Epidermal melanocyte (primary cell): ENCODE measurements around the gene VTCN1.
A peak's percentile ranks its signal among the peaks of the same experiment; 100 is the strongest.
"Not testable (repeated sequence)": the region's sequence is repeated elsewhere in the genome, so short reads cannot be mapped to it uniquely, and the experiment has no call there.

ENCODE experiments used
- DNase-seq: peaks from one replicate; pipeline ENCODE4 v3.0.0; 2011; ENCODE audit warnings: low spot score; ENCODE audit not compliant: insufficient read length

VTCN1 gene, protein sequence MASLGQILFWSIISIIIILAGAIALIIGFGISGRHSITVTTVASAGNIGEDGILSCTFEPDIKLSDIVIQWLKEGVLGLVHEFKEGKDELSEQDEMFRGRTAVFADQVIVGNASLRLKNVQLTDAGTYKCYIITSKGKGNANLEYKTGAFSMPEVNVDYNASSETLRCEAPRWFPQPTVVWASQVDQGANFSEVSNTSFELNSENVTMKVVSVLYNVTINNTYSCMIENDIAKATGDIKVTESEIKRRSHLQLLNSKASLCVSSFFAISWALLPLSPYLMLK

DNA sequence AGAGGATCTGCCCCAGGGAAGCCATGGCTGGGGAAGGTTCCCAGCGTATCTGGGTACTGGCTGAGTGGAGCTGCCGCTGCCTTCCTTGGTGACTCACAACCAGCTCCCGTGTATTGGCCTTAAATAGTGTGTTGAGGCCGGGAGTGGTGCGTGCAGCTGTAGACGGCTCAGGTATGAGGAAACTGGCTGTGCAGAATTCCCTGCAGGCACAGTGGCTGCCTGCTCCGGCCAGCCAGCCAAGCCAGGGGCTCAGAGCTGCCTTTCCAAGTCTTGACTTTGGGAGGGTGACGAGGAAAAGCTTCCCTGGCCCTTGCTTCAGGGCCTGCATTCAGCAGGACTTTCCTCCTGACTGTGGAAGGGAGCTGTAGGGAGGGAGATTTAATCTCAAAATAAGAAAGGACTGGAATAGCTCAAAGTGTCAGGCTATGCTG lies at the start of gene VTCN1:
TSS of gene VTCN1 (minus strand) at position 97 of the 431 bp plus-strand sequence. CDS start at position 25, 72 bp downstream.
- DNase-seq: no peak

DNA sequence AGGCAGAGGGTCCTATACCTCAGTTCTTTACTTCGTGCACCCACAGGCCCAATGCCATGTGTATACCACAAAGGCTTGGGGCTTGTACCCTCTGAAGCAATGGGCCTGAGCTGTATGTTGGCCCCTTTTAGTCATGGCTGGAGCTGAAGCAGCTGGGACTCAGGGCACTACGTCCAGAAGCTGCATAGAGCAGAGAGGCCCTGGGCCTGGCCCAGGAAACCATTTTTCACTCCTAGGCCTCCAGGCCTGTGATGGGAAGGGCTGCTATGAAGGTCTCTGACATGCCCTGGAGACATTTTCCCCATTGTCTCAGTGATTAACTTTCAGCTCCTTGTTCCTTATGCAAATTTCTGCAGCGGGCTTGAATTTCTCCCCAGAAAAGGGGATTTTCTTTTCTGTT lies 48.1 kb upstream of the VTCN1 start:
- no peak for DNase-seq

DNA sequence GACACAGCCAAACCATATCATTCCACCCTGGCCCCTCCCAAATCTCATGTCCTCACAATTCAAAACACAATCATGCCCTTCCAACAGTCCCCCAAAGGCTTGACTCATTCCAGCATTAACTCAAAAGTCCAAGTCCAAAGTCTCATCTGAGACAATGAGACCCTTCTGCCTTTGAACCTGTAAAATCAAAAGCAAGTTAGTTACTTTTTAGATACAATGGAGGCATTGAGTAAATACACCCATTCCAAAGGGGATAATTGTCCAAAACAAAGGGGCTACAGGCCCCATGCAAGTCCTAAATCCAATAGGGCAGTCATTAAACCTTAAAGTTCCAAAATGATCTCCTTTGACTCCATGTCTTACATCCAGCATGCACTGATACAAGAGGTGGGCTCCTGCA lies 47.3 kb upstream of the VTCN1 start:
- not testable (repeated sequence) for DNase-seq

DNA sequence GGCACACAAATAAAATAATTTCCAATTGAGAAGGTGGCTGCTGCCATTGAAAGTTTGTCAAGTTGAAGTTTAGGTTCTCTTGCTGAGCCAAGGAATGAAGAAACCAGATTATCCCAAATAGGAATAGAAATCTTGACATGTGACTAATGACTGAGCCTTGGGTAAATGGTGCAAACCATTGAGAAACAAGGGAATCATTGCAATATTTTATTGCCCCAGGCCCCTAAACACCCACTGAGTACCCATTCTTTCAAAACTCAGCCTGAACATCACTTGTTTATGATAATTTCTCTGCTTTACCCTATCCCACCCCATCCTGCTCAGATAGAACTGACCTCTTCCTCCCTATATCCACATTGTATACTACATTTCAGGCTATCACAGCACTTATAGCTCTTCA lies 46.6 kb upstream of the VTCN1 start:
- no peak for DNase-seq

DNA sequence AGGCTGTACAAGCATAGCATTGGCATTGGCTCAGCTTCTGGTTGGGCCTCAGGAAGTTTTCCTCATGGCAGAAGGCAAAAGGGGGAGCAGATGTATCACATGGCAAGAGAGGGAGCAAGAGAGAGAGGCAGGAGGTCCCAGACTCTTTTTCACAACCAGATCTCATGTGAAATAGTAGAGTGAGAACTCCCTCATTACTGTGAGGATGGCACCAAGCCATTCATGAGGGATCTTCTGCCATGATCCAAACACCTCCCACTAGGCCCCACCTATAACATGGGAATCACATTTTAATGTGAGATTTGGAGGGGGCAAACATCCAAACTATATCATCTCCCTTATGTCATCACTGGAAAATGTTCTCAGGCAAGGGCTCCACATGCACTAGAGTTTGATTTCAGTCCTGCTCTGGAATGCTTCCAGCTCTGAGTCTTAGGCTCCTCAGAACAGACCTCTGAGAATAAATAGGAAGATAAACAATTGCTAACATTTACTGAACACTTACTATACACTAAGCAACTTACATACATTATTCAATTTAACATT lies 39.4 kb upstream of the VTCN1 start:
- no peak for DNase-seq

DNA sequence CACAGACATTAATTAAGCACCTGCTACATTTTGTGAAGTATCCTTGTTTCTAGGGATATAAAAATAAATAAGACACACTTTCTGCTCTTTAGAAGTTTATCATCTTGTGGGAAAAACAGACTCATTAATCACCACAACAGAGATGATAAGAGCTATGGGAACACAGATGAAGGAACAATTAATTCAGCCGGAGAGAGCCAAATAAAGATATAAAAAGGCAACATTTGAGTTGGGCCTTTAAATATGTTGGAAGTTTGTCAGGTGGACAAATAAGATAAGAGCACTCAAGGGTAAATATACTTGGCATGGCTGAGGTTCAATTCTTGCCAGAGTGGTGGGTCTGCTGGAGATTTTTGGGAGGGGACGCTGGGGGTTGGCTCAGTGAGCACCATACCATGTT lies 34.2 kb upstream of the VTCN1 start:
- DNase-seq: no peak

DNA sequence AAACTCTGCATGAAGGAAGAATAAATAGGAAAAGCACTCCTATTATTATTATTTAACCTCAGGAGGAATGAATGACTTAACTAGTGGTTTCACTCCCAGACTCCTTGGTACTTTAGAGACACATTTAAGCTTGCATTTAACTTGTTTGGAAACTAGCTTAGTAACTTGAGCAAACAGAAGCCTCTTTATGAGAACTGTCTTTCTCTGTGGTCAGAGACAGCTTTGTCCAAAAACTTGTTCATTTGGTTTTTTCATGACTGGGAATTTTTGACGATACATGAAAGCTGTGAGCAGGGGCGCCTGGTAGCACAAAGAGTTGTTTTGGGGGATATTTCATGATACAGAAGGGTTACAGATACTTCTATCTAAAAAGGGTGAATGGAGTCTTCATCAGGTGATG lies 33.6 kb upstream of the VTCN1 start:
- DNase-seq: peak; percentile 21

DNA sequence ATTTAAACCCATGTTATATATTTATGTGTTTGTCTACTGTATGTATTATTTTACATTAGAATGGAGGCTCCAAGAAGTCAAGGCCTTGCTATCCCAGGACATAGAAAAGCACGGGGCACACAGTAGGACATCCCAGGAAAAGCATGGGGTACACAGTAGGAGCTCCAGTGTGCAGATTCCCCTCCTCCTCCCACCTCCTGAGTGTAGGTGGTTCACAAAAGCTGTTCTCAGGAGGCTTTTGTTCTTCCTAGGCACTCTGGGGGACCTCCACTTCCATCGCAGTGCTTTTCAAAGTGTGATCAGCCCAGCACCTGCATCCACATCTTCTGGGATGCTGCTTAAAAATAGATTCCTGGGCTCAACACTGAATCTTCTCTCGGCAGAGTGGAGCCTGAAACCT lies 30.8 kb upstream of the VTCN1 start:
- DNase-seq: no peak

DNA sequence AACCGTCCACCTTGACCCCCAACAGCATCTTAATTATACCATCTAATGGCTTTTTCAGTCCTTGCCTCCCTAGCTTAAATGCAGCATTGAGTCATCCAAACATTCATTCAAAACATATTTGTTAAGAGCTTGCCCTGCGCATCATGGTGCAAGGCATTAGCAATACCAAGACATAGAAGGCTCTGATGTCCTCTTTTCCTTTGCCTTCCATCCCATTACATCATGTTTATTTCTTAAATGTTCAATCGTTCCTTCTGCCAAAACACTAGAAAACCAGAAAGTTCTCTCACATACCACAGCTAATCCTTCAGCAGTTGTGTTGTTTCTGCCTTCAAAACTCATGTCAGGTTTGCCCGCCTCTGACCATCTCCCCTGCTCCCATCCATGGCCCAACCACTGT lies 29.8 kb upstream of the VTCN1 start:
- DNase-seq: no peak

DNA sequence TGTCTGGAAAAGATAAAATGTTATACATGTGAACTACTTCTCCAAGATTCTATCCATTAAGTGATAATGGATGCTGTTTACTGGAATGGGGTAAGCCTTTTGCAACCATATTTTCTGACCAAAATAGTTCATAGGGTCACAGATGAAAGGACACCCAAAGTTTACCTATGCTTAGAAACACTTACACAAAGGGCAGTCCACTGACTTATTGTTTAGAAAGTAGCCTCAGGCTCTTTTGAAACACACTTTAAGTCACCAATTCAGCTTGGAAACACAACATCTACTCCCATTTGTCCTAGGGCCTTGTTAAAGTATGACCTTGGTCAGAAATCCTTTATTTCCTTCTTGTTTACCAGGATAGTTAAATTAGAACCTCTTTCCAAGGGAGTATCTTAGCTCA lies 28.7 kb upstream of the VTCN1 start:
- no peak for DNase-seq

DNA sequence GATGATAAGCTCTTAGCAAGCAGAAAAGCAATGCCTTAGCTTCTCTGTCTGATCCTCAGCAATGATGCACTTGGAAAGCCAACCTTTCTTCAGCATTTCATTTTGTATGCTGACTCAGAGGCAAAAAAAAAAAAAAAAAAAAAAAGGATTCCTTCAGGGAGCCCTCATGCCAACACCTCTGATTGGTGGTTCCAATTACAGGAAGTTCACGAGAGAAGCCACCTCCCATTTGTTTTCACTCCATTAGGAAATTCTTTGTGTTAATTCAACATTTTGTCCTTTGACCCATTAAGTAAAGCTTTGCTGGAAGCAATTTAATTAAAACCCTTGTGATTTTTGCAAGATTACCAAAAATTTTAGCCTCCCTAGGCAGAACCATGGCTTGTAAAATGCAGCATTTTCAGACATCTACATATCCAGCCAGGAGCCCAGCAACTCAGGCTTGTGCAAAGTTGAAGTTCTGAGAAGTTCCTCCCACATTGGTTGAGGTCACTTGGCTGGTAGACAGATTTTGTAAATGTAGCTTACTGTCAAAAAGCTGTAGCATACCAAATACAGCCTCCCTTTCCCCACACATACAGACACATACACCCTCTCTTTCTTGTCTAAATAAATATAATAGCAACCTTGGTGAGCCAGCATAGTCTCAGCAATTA lies 27.1 kb upstream of the VTCN1 start:
- no peak for DNase-seq

DNA sequence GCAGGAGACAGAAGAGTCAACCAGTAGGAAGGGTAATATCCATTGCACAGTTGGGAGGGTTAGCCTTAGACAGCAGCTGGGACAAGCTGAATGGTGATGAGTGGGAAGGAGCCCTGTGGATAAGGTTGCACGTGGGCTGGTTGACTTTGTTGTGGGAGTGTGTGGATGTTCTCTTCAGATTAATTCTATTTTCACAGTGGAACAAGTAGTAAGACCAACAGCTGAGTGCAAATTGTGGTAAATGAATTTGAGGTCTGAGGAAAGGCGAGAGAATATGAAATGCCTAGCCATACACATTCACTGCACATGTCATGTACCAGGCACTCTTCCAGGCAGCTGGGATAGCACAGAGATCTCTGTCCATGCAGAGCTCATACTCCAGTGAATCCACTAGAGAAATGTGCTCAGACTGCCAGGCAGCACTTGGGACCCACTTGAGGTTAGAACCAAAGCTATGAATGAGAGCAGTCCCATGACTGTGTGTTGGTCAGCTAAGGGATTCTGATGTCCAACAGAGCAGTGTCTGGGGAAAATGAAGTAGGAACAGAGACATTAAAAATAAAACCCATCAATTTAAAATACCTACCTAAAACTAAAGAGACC lies 25.2 kb upstream of the VTCN1 start:
- DNase-seq: no peak

DNA sequence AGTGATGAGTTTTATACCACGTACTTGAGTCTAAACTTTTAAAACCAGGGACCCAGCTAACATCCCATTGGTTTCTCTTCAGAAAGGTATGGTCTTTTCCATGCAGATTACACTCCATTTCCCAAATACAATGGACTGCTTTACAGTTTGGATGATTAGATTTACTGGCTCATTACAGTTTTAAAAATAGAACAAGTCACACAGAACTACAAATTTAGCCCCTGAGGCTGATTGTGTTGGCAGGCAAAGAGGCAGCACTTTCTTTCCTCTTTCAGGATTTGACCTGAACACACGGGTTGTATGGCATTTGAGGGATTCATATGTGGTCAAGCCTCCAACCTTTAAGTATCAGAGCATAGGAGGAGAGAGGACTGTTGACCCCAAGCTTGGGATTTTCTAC lies 21.8 kb upstream of the VTCN1 start:
- DNase-seq: peak; percentile 23

DNA sequence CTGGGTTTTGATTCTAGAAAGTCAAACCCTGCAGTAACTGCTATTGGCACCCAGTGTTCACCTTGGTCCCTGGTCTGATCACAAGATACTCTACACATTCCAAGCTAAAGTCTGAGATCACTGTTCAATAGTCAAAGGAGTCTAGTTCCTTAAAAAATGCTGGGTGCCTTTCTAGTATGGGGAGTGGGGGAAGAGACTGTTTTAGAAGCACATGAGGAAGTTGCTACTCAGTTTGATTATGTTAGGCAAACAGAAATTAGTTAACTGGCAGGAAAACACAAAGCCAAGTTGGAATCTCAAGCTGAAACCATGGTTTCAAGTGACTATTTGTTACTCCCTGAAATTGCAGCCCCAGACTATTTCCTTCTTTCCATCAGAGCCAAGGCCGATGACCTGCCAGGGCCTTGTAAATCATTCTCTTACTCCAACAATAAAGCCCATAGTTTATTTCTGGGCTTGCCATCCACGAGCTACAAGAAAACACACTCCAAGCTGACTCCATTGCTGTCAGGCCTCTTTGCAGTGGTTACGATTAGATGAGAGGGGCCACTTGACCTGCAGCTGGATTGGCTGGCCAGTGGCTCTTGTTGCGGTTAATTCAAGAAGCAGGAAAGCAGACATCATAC lies 21.1 kb upstream of the VTCN1 start:
- no peak for DNase-seq

DNA sequence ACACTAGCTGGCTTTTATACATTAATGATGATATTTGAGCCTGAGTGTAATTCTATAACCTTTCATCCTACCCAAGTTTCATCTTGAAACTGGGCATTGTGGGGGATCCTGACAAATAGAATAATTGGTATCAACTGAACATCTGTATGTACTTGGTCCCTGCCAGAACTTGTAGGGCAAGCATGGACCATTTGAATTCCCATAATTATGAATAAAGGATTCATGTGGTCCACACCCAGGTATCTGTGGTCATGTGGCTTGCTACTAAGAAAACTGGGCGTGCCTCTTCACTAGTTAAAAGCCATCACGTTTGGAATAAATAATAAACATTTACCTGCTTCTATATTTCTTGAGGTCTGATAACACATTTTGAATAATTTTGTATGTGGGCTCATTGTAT lies 20.6 kb upstream of the VTCN1 start:
- DNase-seq: no peak

DNA sequence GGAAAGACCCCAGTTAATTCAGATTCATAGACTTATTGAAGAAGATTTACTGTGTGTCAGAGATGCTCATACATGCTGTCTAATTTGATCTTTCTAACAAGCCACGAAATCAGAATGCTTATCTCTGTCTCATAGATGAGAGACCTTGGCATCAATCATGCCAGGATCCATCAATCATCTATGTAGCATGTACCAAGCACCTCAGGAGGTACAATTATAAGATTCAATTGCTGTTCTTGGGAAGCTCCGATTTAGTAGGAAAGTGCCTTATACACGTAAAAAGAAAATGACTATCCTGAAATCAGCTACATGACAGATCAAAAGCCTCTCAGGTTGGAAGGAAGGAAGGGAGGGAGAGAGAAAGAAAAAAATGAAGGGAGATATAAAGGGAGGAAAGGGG lies 18.5 kb upstream of the VTCN1 start:
- no peak for DNase-seq

DNA sequence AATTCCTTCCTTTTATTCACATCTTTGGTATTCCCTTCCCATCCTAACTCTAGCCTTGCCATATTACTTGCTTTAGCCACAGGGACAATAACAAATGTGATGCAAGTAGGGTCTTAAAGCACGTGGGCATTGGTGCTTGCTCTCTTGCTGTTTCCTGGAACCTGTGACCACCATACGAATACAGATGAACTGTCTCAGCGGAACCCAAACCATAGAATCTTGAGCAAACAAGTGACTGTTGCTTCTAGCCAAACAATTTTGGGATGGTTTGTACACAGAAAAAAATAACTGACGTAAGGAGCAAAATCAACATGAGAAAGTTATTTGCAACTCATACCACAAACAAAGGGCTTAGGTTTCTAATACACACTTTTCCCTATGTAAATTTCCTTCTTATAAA lies 15.2 kb upstream of the VTCN1 start:
- no peak for DNase-seq

DNA sequence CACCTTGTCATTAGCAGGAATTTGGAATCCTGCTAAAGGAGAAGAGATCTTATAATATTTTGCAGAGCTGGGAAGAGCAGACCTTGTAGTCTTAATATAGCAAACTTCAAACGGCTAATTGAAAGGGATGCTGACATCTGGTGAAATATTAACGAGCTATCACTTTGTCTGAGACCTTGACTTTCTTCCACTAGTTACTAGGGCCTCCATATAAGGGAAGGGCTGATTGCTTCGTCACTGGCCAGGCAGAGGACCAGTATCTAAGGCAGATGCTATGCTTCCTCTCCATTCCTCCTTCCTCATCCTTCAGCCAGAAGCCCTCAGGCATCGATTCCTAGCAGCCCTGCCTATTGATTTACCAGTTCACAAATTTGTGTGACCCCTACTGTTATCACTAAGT lies 6.0 kb upstream of the VTCN1 start:
- DNase-seq: no peak

DNA sequence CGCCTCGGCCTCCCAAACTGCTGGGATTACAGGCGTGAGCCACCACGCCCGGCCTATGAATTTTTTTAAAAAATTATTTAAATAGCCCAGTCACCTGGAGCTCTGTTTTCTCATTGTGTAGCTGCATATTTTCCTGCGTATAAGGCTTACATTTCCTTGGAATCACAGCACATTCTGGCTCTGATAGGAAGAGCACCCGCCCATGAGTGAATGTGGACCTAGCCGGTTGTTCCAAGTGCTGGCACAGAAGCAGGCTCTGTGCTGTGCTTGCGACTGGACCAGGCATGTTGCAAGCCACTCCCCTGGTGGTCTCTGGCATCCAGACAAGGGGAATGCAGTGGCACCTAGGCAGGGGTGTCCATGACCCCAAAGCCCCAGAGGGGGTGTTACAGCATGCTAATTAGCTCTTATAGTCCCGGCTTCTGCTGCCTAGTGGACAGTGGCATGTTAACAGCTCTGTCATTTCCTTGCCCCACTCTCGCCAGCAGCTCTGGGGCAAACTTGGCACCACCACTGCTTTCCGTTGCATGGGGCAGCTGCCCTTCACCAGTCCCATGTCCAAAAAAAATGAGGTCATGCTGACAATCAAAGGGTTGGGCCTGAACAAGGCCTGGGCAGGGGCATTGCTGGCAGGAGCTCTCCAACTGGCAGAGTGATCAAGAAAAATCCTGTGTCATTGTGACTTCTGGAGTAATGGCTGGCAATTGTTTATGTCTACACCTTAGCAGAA lies 5.2 kb upstream of the VTCN1 start:
- DNase-seq: no peak

DNA sequence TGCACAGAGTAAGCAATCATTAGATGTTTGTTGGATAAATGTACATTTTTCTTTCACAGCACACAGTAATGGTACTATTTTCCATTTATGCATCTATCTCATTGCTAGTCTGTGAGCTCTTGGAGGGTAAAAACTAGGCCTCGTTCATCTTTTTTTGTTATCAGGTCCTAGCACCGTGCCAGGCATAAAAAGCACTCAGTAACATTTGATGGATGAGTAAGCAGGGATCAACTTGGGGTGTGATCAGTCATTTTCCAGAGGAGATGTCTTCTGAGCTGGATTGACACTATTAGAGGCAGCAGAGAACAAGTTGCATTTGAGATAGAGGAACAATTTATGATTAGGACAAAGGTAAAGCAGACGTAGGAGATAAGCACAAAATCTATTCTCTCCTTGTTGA lies 4.3 kb upstream of the VTCN1 start:
- no peak for DNase-seq

DNA sequence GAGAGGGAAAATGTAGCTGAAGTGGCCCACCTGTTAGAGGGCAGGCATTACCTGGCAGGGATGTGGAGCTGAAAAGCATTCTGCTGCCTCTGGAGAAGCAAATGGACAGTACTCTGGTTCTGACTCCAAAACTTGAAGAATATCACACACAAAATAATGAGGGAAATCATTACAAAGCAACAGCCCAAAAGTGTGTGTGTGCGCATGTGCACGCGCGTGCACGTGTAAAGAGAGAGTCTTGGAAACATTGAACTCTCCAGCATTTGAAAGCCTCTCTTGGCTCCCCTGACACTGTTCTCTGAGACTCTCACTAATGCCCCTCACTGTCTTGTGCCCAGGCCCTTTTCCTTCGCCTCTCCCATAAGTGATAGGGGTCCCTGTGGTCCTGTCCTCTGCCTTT lies 2.3 kb upstream of the VTCN1 start:
- no peak for DNase-seq

DNA sequence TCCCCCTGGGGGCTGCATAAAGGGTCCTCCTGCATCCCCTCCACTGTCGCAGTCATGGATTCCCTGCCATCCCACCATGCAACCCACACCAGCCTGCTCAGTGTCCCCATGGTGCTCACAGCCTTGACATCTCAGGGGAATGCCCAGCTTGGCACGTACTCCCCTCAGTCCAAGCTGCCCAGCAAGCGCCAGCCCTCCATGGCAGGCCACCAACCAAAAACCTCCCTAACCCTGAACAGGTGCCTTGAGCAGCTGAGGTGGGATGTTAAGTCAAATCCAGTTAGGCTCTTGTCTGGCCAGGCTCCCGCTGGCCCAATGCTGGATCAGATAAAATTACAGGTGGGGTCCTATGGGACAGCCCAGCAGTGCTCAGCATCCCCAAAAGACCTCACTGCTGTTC lies 341 bp downstream of the VTCN1 start:
- no peak for DNase-seq
